ENCODE results near the gene TXNL4B. TPM values are rescaled to one million over a fixed set of nuclear protein-coding genes. Genes with fewer than 3 reads are reported as not detected.
A peak's percentile ranks its signal among the peaks of the same experiment; 100 is the strongest.

TXNL4B gene
- polyA plus RNA-seq, 2 donors: 4.5 to 6.0 TPM

- no peaks in the 10 kb centered on the region for H3K27me3 ChIP-seq (ENCODE audit: control insufficient read depth in 1 of 2, insufficient read depth in 2 of 2, low read length in 2 of 2)
- WGBS, 2 donors: 97% methylated on average over 12 of the region's 12 CpGs
- no peak overlapping the region for H3K27ac ChIP-seq (ENCODE audit: low read depth in 2 of 2, low read length in 1 of 2)
- no peaks in the 10 kb centered on the region for H3K9me3 ChIP-seq (ENCODE audit: control insufficient read depth in 2 of 2, insufficient read depth in 1 of 2, low read depth in 1 of 2, low read length in 1 of 2)
- no peaks in the 10 kb centered on the region for H3K4me1 ChIP-seq (ENCODE audit: control insufficient read depth in 2 of 2, insufficient read depth in 2 of 2, low read length in 1 of 2)
- peaks cover 55 to 77% of the 10 kb centered on the region in 2 donors for H3K36me3 ChIP-seq (ENCODE audit: control insufficient read depth in 2 of 2, insufficient read depth in 2 of 2, low read length in 1 of 2)
- H3K4me3 ChIP-seq (ENCODE audit: low read depth in 1 of 2, low read length in 2 of 2): no peak overlapping the region
Measured at GRCh38 chr16:72105978-72106377, 12.6 kb upstream of the TXNL4B start.

GRCh38 chr16:72104905-72105304, 11.5 kb upstream of the TXNL4B start:
- Histone ChIP-seq H3K9me3 (ENCODE audit: control insufficient read depth in 2 of 2, insufficient read depth in 1 of 2, low read depth in 1 of 2, low read length in 1 of 2) (no peaks in the 10 kb centered on the region), H3K27ac (ENCODE audit: low read depth in 2 of 2, low read length in 1 of 2) (no peak overlapping the region), H3K4me3 (ENCODE audit: low read depth in 1 of 2, low read length in 2 of 2) (no peak overlapping the region), H3K4me1 (ENCODE audit: control insufficient read depth in 2 of 2, insufficient read depth in 2 of 2, low read length in 1 of 2) (no peaks in the 10 kb centered on the region), H3K27me3 (ENCODE audit: control insufficient read depth in 1 of 2, insufficient read depth in 2 of 2, low read length in 2 of 2) (no peaks in the 10 kb centered on the region), H3K36me3 (ENCODE audit: control insufficient read depth in 2 of 2, insufficient read depth in 2 of 2, low read length in 1 of 2) (peaks cover 59 to 76% of the 10 kb centered on the region in 2 donors)
- WGBS, 2 donors: 93 to 94% methylated on average over 9 of the region's 9 CpGs

- peaks cover 64 to 79% of the 10 kb centered on the region in 2 donors for H3K36me3 ChIP-seq (ENCODE audit: control insufficient read depth in 2 of 2, insufficient read depth in 2 of 2, low read length in 1 of 2)
- WGBS, 2 donors: 78 to 93% methylated on average over 10 of the region's 10 CpGs
Measured at GRCh38 chr16:72101195-72101594, 7.8 kb upstream of the TXNL4B start.

GRCh38 chr16:72099377-72099818, 6.0 kb upstream of the TXNL4B start:
- no peaks in the 10 kb centered on the region for H3K4me1 ChIP-seq (ENCODE audit: control insufficient read depth in 2 of 2, insufficient read depth in 2 of 2, low read length in 1 of 2)
- 69% methylated on average over 12 of the region's 12 CpGs for WGBS, 2 donors
- H3K27me3 ChIP-seq (ENCODE audit: control insufficient read depth in 1 of 2, insufficient read depth in 2 of 2, low read length in 2 of 2): no peaks in the 10 kb centered on the region
- peaks cover 49 to 64% of the 10 kb centered on the region in 2 donors for H3K36me3 ChIP-seq (ENCODE audit: control insufficient read depth in 2 of 2, insufficient read depth in 2 of 2, low read length in 1 of 2)
- H3K4me3 ChIP-seq (ENCODE audit: low read depth in 1 of 2, low read length in 2 of 2): no peak overlapping the region
- H3K9me3 ChIP-seq (ENCODE audit: control insufficient read depth in 2 of 2, insufficient read depth in 1 of 2, low read depth in 1 of 2, low read length in 1 of 2): no peaks in the 10 kb centered on the region
- no peak overlapping the region for H3K27ac ChIP-seq (ENCODE audit: low read depth in 2 of 2, low read length in 1 of 2)

More at GRCh38 chr16:72101195-72101594, 7.8 kb upstream of the TXNL4B start:
- Histone ChIP-seq H3K4me1 (ENCODE audit: control insufficient read depth in 2 of 2, insufficient read depth in 2 of 2, low read length in 1 of 2) (no peaks in the 10 kb centered on the region), H3K27ac (ENCODE audit: low read depth in 2 of 2, low read length in 1 of 2) (no peak overlapping the region), H3K9me3 (ENCODE audit: control insufficient read depth in 2 of 2, insufficient read depth in 1 of 2, low read depth in 1 of 2, low read length in 1 of 2) (no peaks in the 10 kb centered on the region), H3K4me3 (ENCODE audit: low read depth in 1 of 2, low read length in 2 of 2) (no peak overlapping the region), H3K27me3 (ENCODE audit: control insufficient read depth in 1 of 2, insufficient read depth in 2 of 2, low read length in 2 of 2) (no peaks in the 10 kb centered on the region)

GRCh38 chr16:72098936-72099335, 5.5 kb upstream of the TXNL4B start:
- H3K27ac ChIP-seq (ENCODE audit: low read depth in 2 of 2, low read length in 1 of 2): no peak overlapping the region
- peaks cover 45 to 60% of the 10 kb centered on the region in 2 donors for H3K36me3 ChIP-seq (ENCODE audit: control insufficient read depth in 2 of 2, insufficient read depth in 2 of 2, low read length in 1 of 2)
- H3K9me3 ChIP-seq (ENCODE audit: control insufficient read depth in 2 of 2, insufficient read depth in 1 of 2, low read depth in 1 of 2, low read length in 1 of 2): no peaks in the 10 kb centered on the region
- H3K4me3 ChIP-seq (ENCODE audit: low read depth in 1 of 2, low read length in 2 of 2): no peak overlapping the region
- no peaks in the 10 kb centered on the region for H3K4me1 ChIP-seq (ENCODE audit: control insufficient read depth in 2 of 2, insufficient read depth in 2 of 2, low read length in 1 of 2)
- WGBS, 2 donors: 82 to 83% methylated on average over 15 of the region's 15 CpGs
- H3K27me3 ChIP-seq (ENCODE audit: control insufficient read depth in 1 of 2, insufficient read depth in 2 of 2, low read length in 2 of 2): no peaks in the 10 kb centered on the region

GRCh38 chr16:72094266-72094610, 818 bp upstream of the TXNL4B start:
- H3K36me3 ChIP-seq (ENCODE audit: control insufficient read depth in 2 of 2, insufficient read depth in 2 of 2, low read length in 1 of 2): peaks cover 8 to 29% of the 10 kb centered on the region in 2 donors
- H3K9me3 ChIP-seq (ENCODE audit: control insufficient read depth in 2 of 2, insufficient read depth in 1 of 2, low read depth in 1 of 2, low read length in 1 of 2): no peaks in the 10 kb centered on the region
- no peaks in the 10 kb centered on the region for H3K4me1 ChIP-seq (ENCODE audit: control insufficient read depth in 2 of 2, insufficient read depth in 2 of 2, low read length in 1 of 2)
- WGBS, 2 donors: 0 to 3% methylated on average over 11 of the region's 11 CpGs
- peak overlapping the region; percentile 96 to 99 for H3K4me3 ChIP-seq (ENCODE audit: low read depth in 1 of 2, low read length in 2 of 2)
- H3K27ac ChIP-seq (ENCODE audit: low read depth in 2 of 2, low read length in 1 of 2): peak overlapping the region; percentile 96
- H3K27me3 ChIP-seq (ENCODE audit: control insufficient read depth in 1 of 2, insufficient read depth in 2 of 2, low read length in 2 of 2): no peaks in the 10 kb centered on the region

GRCh38 chr16:72092832-72093447, 480 bp downstream of the TXNL4B start:
- 0% methylated on average over 22 of the region's 22 CpGs for WGBS, 2 donors
- Histone ChIP-seq H3K27ac (ENCODE audit: low read depth in 2 of 2, low read length in 1 of 2) (peak overlapping the region; percentile 82 to 87), H3K36me3 (ENCODE audit: control insufficient read depth in 2 of 2, insufficient read depth in 2 of 2, low read length in 1 of 2) (peaks cover 6 to 26% of the 10 kb centered on the region in 2 donors), H3K9me3 (ENCODE audit: control insufficient read depth in 2 of 2, insufficient read depth in 1 of 2, low read depth in 1 of 2, low read length in 1 of 2) (no peaks in the 10 kb centered on the region), H3K4me1 (ENCODE audit: control insufficient read depth in 2 of 2, insufficient read depth in 2 of 2, low read length in 1 of 2) (no peaks in the 10 kb centered on the region), H3K4me3 (ENCODE audit: low read depth in 1 of 2, low read length in 2 of 2) (peak overlapping the region; percentile 96 to 99), H3K27me3 (ENCODE audit: control insufficient read depth in 1 of 2, insufficient read depth in 2 of 2, low read length in 2 of 2) (no peaks in the 10 kb centered on the region)

GRCh38 chr16:72091217-72091616, 2.2 kb downstream of the TXNL4B start:
- H3K9me3 ChIP-seq (ENCODE audit: control insufficient read depth in 2 of 2, insufficient read depth in 1 of 2, low read depth in 1 of 2, low read length in 1 of 2): no peaks in the 10 kb centered on the region
- no peak overlapping the region for H3K27ac ChIP-seq (ENCODE audit: low read depth in 2 of 2, low read length in 1 of 2)
- peak overlapping the region in 1 of 2 donors; percentile 3 for H3K4me3 ChIP-seq (ENCODE audit: low read depth in 1 of 2, low read length in 2 of 2)
- WGBS, 2 donors: 60 to 73% methylated on average over 3 of the region's 3 CpGs
- H3K4me1 ChIP-seq (ENCODE audit: control insufficient read depth in 2 of 2, insufficient read depth in 2 of 2, low read length in 1 of 2): no peaks in the 10 kb centered on the region
- no peaks in the 10 kb centered on the region for H3K27me3 ChIP-seq (ENCODE audit: control insufficient read depth in 1 of 2, insufficient read depth in 2 of 2, low read length in 2 of 2)
- peaks cover 6 to 20% of the 10 kb centered on the region in 2 donors for H3K36me3 ChIP-seq (ENCODE audit: control insufficient read depth in 2 of 2, insufficient read depth in 2 of 2, low read length in 1 of 2)

- H3K4me1 ChIP-seq (ENCODE audit: control insufficient read depth in 2 of 2, insufficient read depth in 2 of 2, low read length in 1 of 2): no peaks in the 10 kb centered on the region
- WGBS, 2 donors: 95 to 98% methylated on average over 2 of the region's 2 CpGs
- H3K27me3 ChIP-seq (ENCODE audit: control insufficient read depth in 1 of 2, insufficient read depth in 2 of 2, low read length in 2 of 2): no peaks in the 10 kb centered on the region
- no peak overlapping the region for H3K27ac ChIP-seq (ENCODE audit: low read depth in 2 of 2, low read length in 1 of 2)
- peaks cover 13 to 25% of the 10 kb centered on the region in 2 donors for H3K36me3 ChIP-seq (ENCODE audit: control insufficient read depth in 2 of 2, insufficient read depth in 2 of 2, low read length in 1 of 2)
- H3K9me3 ChIP-seq (ENCODE audit: control insufficient read depth in 2 of 2, insufficient read depth in 1 of 2, low read depth in 1 of 2, low read length in 1 of 2): peaks cover 0 to 10% of the 10 kb centered on the region in 2 donors
- H3K4me3 ChIP-seq (ENCODE audit: low read depth in 1 of 2, low read length in 2 of 2): no peak overlapping the region
Measured at GRCh38 chr16:72085002-72085401, 8.4 kb downstream of the TXNL4B start.

GRCh38 chr16:72084445-72084844, 9.0 kb downstream of the TXNL4B start:
- Histone ChIP-seq H3K27me3 (ENCODE audit: control insufficient read depth in 1 of 2, insufficient read depth in 2 of 2, low read length in 2 of 2) (no peaks in the 10 kb centered on the region), H3K27ac (ENCODE audit: low read depth in 2 of 2, low read length in 1 of 2) (no peak overlapping the region), H3K4me1 (ENCODE audit: control insufficient read depth in 2 of 2, insufficient read depth in 2 of 2, low read length in 1 of 2) (no peaks in the 10 kb centered on the region), H3K4me3 (ENCODE audit: low read depth in 1 of 2, low read length in 2 of 2) (no peak overlapping the region), H3K36me3 (ENCODE audit: control insufficient read depth in 2 of 2, insufficient read depth in 2 of 2, low read length in 1 of 2) (peaks cover 13 to 21% of the 10 kb centered on the region in 2 donors), H3K9me3 (ENCODE audit: control insufficient read depth in 2 of 2, insufficient read depth in 1 of 2, low read depth in 1 of 2, low read length in 1 of 2) (peaks cover 0 to 10% of the 10 kb centered on the region in 2 donors)
- 99% methylated on average over 10 of the region's 10 CpGs for WGBS, 2 donors

All from esophagus (tissue), 2 donors.